ENCODE data around the gene LRP2. TPM values are rescaled to one million over a fixed set of nuclear protein-coding genes. Genes with fewer than 3 reads are reported as not detected.

LRP2 gene
- total and polyA plus RNA-seq, 2 donors (not counting 1 experiment from before 2014, with no cell fraction given): under 0.01 TPM; not detected in 1

DNA sequence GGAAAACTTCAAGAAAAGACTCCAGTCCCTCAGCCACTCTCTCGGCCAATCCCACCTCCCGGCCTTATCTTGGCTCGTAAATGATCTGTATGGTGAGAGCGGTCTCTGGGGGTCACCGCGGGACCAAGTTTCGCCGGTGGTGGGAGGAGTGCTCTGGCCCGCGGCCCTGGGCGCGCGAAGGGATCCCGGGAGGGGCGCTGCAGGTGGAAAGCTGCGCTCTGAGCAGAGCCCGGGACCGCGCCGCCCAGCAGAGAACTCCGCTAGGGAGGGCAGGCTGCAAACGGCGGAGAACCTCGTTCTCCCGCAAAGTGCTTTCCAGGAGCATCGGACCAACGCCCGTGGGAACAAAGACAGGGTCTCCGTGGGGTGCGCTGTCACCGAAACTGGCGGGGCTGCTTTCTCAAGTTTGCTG is 622 bp downstream of the LRP2 start:
- DNase-seq (ENCODE audit: low read depth in 2 of 2): peak in 1 of 2 donors; percentile 11
- Histone ChIP-seq H3K36me3 (ENCODE audit: control insufficient read depth, insufficient read depth, low read length) (no peaks in the 10 kb centered on the region), H2AFZ (ENCODE audit: low read length) (no peak overlapping the region), H3K4me2 (ENCODE audit: extremely low read depth, insufficient read depth, low read length) (peak overlapping the region; percentile 82), H3K9ac (ENCODE audit: insufficient read depth, low read length) (no peak overlapping the region), H3K27ac (ENCODE audit: insufficient read depth, low read length) (no peak overlapping the region), H3K79me2 (ENCODE audit: control insufficient read depth, insufficient read depth, low read length) (no peaks in the 10 kb centered on the region), H4K20me1 (ENCODE audit: control insufficient read depth, extremely low read depth, insufficient read depth, low read length) (no peaks in the 10 kb centered on the region), H3K4me1 (ENCODE audit: control insufficient read depth, extremely low read depth, insufficient read depth, low read length) (peaks cover 9% of the 10 kb centered on the region), H3K9me3 (ENCODE audit: control insufficient read depth, insufficient read depth, low read depth, low read length) (no peaks in the 10 kb centered on the region), H3K27me3 (ENCODE audit: control insufficient read depth, insufficient read depth, low read length) (peaks cover 41% of the 10 kb centered on the region), H3K4me3 (replicated peaks in 1 of 4; ENCODE audit: control extremely low read depth in 1 of 4, insufficient read depth in 1 of 4, low read depth in 3 of 4, low read length in 4 of 4) (peak overlapping the region in 3 of 4 experiments; percentile 13 to 40 (median 32))
- TF ChIP-seq EZH2 (IDR thresholded peaks at IDR 0.05; ENCODE audit: low read length, missing control alignments): no peak
- TF ChIP-seq CTCF (conservative IDR thresholded peaks at IDR 0.05 in 1 of 2, IDR thresholded peaks at IDR 0.05 in 1 of 2; ENCODE audit: low read depth in 1 of 2, low read length in 2 of 2): no peak

DNA sequence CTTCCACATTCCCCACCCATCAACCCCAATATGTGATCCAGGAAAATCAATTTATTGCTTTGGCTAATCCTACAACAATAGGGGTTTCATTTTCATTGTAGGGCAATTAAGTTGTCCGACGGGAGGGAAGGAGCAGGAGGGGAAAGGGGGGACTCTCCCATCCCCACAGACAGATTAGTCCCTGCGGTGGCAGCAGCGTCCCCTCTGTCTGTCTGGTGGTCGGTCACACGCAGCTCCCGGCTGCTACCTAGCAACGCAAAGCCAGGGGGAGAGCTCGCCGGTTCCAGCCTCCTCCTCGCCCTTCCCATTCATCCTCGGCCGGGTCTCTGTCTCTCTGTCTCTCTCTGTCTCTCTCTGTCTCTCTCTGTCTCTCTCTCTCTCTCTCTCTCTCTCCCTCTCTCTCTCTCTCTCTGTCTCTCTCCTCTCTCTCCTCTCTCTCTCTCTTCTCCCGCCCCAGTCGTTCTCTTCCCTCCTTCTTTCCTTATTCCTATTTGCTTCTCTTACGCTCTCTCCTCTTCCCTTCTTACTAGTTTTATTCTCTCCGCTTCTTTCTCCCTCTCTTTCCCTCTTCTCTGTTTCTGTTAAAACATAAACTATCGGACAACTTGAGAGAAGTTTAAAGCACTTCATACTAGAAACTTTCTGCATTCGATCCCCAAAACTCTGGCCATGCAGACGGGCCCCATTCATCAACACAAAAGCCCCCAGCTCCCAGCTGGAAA is 1.2 kb downstream of the LRP2 start:
- H2AFZ ChIP-seq (ENCODE audit: low read length): no peak overlapping the region
- no peaks in the 10 kb centered on the region for H3K36me3 ChIP-seq (ENCODE audit: control insufficient read depth, insufficient read depth, low read length)
- H4K20me1 ChIP-seq (ENCODE audit: control insufficient read depth, extremely low read depth, insufficient read depth, low read length): no peaks in the 10 kb centered on the region
- TF ChIP-seq EZH2 (IDR thresholded peaks at IDR 0.05; ENCODE audit: low read length, missing control alignments) (peak; percentile 79), CTCF (conservative IDR thresholded peaks at IDR 0.05 in 1 of 2, IDR thresholded peaks at IDR 0.05 in 1 of 2; ENCODE audit: low read depth in 1 of 2, low read length in 2 of 2) (no peak)
- H3K4me3 ChIP-seq (replicated peaks in 1 of 4; ENCODE audit: control extremely low read depth in 1 of 4, insufficient read depth in 1 of 4, low read depth in 3 of 4, low read length in 4 of 4): peak overlapping the region in 2 of 4 experiments; percentile 34 to 40
- peaks cover 9% of the 10 kb centered on the region for H3K4me1 ChIP-seq (ENCODE audit: control insufficient read depth, extremely low read depth, insufficient read depth, low read length)
- no peaks in the 10 kb centered on the region for H3K79me2 ChIP-seq (ENCODE audit: control insufficient read depth, insufficient read depth, low read length)
- H3K27ac ChIP-seq (ENCODE audit: insufficient read depth, low read length): no peak overlapping the region
- peaks cover 41% of the 10 kb centered on the region for H3K27me3 ChIP-seq (ENCODE audit: control insufficient read depth, insufficient read depth, low read length)
- H3K4me2 ChIP-seq (ENCODE audit: extremely low read depth, insufficient read depth, low read length): peak overlapping the region; percentile 82
- peak in 1 of 2 donors; percentile 1 for DNase-seq (ENCODE audit: low read depth in 2 of 2)
- no peaks in the 10 kb centered on the region for H3K9me3 ChIP-seq (ENCODE audit: control insufficient read depth, insufficient read depth, low read depth, low read length)
- no peak overlapping the region for H3K9ac ChIP-seq (ENCODE audit: insufficient read depth, low read length)

GRCh38 chr2:169358016-169358415 is 4.3 kb downstream of the LRP2 start:
- Histone ChIP-seq H4K20me1 (ENCODE audit: control insufficient read depth, extremely low read depth, insufficient read depth, low read length) (no peaks in the 10 kb centered on the region), H3K79me2 (ENCODE audit: control insufficient read depth, insufficient read depth, low read length) (no peaks in the 10 kb centered on the region), H3K9ac (ENCODE audit: insufficient read depth, low read length) (no peak overlapping the region), H3K4me2 (ENCODE audit: extremely low read depth, insufficient read depth, low read length) (no peak overlapping the region), H3K4me1 (ENCODE audit: control insufficient read depth, extremely low read depth, insufficient read depth, low read length) (peaks cover 2% of the 10 kb centered on the region), H3K36me3 (ENCODE audit: control insufficient read depth, insufficient read depth, low read length) (no peaks in the 10 kb centered on the region), H3K27me3 (ENCODE audit: control insufficient read depth, insufficient read depth, low read length) (peaks cover 31% of the 10 kb centered on the region), H2AFZ (ENCODE audit: low read length) (no peak overlapping the region), H3K27ac (ENCODE audit: insufficient read depth, low read length) (no peak overlapping the region), H3K9me3 (ENCODE audit: control insufficient read depth, insufficient read depth, low read depth, low read length) (no peaks in the 10 kb centered on the region), H3K4me3 (replicated peaks in 1 of 4; ENCODE audit: control extremely low read depth in 1 of 4, insufficient read depth in 1 of 4, low read depth in 3 of 4, low read length in 4 of 4) (no peak overlapping the region)
- TF ChIP-seq CTCF (conservative IDR thresholded peaks at IDR 0.05 in 1 of 2, IDR thresholded peaks at IDR 0.05 in 1 of 2; ENCODE audit: low read depth in 1 of 2, low read length in 2 of 2): no peak
- no peak for DNase-seq (ENCODE audit: low read depth in 2 of 2)
